ENCODE results near the gene AKT2. TPM values are rescaled to one million over a fixed set of nuclear protein-coding genes. Genes with fewer than 3 reads are reported as not detected.
A peak's percentile ranks its signal among the peaks of the same experiment; 100 is the strongest.

AKT2 gene
- total RNA-seq, 1 experiment from 2014 or later: 223 TPM

DNA sequence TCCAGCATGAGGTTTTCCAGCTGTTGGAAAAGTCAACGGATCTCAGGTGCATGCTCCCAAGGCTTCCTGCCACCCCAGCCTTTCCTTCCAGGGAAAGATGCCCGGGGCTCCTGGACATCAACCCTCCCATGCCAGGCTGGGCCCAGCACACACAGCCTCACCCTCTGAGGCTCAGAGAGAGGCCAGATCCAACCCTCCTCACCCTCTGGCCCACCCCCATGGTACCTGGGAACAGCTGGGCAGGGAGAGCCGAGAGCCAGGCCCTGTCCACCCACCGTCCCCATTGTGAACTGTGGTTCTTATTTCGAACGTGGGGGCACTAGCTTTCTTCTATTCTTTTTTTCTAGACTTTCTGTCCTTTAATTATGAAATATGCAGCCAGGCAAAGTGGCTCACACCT is 48.8 kb downstream of the AKT2 start:
- no peak for DNase-seq (ENCODE audit: low spot score)

DNA sequence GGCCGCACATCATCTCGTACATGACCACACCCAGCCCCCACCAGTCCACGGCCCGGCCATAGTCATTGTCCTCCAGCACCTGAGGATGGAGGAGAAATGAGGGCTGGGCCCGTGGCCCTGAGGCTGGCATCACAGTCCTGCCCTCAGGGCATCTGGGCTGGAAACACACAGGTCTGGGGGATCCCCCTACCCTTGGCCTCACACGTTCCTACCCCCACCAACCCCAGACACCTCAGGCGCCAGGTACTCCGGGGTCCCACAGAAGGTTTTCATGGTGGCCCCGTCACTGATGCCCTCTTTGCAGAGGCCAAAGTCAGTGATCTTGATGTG is 49.2 kb downstream of the AKT2 start:
- DNase-seq (ENCODE audit: low spot score): no peak

DNA sequence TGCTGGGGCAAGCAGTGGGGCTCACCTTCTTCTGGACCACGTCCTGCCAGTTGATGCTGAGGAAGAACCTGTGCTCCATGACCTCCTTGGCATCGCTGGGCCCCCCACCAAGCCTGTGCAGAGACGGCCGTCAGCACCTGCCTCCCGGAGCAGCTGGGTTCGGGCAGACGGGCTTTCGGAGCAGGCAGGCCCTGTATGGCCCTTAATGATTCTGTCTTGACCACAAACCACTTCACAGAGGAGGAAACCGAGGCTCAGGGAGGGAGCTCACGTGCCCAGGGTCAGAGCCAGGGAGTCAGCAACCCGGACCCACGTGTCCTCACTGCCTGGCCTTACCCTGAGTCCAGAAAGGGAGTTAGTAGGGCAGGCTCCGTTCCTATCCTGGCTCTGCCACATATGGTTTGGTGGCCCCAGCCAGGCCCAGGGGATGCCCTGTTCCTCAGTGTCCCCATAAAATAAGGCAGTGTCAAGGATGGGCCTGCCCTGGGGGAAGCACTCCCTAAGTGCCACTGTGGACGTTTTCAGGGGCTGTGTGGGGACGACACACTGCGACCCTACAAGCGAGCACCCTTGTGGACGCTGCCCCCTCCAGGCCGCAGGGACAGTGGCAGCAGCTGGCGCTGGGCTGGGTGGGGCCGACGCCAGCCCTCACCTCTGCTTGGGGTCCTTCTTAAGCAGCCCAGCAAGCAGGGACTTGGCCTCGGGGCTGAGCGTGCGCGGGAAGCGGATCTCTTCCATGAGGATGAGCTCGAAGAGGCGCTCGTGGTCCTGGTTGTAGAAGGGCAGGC is 49.7 kb downstream of the AKT2 start:
- no peak for DNase-seq (ENCODE audit: low spot score)

DNA sequence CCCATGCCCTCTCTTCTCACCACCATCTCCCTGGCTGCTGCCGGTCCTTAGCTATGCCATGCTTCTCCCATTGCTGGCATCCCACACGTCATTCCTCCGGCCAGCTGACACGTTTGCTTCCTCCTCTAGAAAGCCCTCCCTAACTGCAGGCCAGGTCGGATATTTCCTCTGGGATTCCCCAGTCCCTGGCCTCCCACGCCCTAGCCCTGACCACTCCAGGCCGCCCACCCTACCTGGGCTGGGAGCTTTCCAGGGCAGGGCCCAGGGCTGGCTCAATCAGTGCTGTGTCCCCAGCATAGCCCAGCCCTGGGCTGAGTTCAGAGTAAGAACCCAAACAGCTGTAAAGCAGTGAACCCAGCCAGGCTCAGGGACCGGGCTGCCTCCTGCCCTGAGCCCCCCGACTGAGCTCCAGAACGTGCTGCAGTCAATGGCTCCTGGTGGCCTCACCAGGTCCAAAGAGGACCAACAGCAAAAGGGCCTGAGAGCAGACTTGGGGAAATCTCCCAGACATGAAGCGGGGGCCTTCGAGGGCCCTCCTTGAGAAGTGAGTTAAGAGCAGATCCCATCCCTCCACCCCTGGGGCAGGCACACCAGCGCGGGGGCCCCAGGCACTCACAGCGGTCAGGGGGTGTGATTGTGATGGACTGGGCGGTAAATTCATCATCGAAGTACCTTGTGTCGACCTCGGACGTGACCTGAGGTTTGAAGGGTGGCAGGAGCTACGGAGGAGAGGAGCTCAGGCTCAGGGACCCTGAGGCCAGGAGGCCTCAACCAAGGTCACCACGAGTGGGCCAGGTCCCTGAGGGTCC is 50.5 kb downstream of the AKT2 start:
- no peak for DNase-seq (ENCODE audit: low spot score)

DNA sequence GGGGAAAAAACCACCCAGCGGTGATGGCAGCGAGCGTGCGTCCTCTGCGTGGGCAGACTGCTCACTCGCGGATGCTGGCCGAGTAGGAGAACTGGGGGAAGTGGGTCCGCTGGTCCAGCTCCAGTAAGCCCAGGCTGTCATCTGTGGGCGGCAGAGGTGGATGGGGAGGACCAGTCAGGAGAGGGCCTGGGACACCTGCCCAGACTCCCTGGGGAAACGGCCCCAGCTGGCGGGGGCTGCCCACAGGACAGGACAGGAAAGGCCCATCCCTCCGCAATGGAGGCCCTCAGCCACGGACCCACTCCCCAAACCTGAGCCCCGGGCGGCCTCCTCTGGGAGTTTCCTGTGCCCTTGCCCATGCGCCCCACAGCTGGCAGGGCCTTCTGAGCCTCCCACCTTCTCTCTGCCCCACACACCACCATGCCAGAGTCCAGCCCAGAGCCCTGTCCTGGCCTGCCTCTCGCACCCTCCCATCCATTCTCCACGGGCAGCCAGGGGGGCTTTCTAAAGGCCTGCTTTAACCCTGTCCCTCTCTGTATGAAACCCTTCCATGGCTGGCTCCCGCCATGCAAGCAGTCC is 51.2 kb downstream of the AKT2 start:
- DNase-seq (ENCODE audit: low spot score): no peak

DNA sequence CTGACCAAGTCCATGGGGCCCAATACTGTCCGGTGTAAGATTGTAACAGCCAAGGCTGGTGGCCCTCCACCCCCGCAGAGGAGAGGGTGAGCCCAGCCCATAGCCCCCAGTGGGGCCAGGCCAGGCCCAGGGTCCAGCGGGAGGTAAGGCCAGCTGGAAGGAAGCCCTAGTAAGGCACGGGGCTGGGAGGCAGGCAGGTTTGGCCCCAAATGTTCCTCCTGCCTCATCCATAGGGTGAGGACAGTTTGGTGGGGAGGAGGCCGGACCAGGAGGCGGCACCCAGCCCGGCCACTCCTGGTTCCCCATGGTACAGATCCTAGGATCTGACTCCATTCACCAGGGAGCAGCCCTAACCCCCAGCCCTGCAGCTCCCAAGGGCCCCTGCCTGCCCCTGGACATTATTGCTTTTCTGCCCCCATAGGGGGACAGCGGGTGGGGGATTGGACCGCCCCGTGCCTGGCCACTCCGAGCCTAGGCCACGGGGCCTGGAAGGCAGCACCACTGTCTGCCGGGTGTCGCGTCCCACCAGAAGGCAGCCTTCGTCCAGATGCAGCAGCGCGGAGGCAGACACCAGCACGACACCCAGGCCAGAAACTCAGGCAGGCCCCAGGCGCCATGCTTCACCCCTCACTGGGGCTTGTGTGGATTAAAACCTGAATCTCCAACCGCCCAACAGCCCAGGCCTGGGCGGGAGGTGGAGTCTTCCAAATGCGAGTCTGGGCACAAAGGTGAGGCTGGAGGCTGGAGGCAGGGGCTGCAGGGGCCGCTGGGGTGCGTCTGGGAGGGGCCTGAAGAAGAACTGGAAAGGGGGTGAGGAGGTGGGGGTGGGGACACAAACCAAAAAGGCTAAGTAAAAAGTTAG is 52.0 kb downstream of the AKT2 start:
- DNase-seq (ENCODE audit: low spot score): no peak

DNA sequence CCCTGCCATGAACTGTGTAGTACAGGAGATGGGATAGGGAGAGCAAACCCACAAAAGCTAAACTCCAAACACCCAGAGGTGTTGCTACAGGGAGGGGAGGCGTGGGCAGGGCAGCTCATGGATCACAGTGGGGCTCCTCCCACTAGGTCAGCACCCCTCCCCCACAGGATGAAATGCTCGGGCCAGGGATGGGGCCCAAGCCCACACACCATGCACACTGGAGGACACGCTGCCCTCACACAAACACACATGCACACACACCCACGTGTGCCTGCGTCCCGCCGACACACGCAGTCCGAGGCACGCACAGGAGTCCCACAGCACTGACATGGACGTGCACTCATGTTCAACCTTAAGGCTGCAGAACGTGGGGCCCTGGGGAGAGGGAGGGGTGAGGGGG is 52.7 kb downstream of the AKT2 start:
- no peak for DNase-seq (ENCODE audit: low spot score)

DNA sequence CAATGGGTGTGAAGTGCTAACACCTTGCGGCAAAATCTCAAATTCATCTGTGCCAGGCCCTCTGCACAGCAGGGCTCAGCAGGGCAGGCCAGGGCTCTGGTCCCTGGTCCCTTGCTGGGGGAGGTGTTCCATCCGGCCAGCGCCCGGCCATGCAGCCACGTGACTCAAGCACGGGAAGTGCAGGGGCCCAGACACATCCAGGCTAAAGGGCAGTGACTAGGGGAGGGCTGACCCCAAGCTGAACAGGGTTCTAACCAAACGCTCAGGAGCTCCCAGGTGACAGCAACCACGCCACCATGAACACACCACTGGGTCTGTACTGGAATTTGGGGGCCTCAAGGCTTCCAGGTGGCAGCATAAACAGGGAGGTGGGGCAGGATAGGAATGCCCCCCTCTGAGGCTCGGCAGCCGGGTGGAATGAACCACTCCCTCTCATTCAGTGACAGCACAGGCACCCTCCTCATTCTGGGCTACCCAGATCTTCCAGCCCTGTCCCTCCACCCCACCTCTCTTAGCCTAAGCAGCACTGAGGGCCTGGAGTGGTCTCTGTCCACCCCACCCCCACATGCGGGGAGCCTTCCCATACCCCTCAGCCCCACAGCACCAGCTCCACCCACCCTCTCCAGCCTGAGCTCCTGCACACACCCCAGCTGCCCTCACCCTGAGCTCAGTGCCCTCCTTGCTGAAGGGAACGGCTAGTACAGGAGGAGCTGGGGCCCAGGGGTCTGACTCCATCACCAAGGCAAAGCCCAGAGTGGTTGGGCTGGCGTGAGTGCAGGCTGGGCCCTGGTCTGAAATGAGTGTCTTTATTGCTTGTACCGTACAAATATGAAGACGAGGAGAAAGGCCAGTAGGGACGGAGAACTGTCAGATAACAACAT is 53.4 kb downstream of the AKT2 start:
- no peak for DNase-seq (ENCODE audit: low spot score)

DNA sequence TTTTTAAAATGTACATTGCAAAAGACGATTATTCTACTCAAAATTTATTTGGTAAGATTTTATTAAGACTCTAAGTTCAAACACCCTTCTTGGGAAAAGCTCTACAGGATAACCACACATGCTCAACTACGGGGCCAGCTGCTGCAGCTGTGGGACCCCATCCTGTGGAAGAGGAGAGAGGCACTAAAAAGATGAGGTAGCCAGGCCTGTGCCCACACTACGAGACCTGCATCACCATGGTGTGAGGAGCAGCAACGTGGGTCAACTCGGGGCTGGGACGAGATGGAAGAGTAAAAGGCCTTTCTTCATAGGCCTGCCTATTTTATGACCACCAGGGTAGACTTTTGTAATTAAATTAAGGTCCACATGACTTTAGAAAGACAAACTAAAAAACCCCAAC is 54.1 kb downstream of the AKT2 start:
- DNase-seq (ENCODE audit: low spot score): no peak

DNA sequence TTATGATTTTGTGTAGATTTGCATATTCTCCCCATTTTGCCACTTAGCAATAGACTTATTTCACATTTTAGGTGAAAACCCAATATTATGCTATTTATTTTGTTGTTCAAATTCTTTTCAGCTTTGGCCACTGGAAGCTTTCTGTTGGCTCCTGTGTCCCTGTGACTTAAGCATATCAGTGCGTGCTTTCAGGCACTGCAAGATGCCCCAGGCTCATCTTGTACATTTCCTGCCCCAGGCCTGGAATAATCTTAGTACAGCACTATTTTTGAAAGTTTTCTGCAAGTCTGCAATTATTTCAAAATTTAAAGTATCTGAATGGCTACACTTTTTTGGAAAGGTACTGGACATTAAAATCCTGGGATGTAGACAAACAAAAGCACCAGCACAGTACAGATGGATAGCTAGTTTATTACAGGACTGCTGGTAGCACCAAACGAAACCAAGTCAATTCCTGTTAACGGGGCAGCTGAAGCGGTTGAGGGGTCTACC is 55.2 kb downstream of the AKT2 start:
- DNase-seq (ENCODE audit: low spot score): no peak

DNA sequence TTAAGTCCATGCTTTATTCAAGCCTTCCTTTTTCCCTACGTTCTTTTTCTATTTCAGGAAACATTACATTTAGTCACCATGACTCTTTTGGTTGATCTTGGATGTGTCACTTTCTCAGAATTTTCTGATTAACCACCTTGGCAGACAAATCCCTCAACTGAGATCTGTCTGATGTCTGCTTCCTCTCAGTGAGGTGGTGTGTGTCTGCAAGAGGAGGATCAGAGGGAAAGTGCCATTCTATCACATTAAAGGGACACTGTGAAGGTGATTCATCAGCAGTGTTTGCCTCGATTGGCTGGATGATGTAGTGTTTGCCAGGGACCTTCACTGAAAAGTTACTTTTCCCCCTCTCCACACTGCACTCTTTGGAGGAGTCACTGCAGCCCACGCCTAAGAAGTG is 55.7 kb downstream of the AKT2 start:
- DNase-seq (ENCODE audit: low spot score): no peak

DNA sequence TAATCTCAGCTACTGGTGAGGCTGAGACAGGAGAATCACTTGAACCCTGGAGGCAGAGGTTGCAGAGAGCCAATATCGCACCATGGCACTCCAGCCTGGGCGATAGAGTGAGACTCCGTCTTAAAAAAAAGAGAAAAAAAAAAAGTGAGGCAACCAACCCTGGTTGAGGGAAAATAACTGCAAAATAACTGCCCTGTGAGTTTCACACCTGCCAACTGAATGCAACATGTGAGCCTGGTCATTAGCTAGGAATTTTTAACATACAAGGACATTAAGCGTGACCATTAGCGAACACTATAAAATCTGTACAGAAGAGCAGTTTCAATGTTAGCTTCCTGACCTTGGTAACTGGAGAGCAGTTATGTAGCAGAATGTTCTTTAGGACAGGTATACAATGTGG is 56.3 kb downstream of the AKT2 start:
- DNase-seq (ENCODE audit: low spot score): no peak

DNA sequence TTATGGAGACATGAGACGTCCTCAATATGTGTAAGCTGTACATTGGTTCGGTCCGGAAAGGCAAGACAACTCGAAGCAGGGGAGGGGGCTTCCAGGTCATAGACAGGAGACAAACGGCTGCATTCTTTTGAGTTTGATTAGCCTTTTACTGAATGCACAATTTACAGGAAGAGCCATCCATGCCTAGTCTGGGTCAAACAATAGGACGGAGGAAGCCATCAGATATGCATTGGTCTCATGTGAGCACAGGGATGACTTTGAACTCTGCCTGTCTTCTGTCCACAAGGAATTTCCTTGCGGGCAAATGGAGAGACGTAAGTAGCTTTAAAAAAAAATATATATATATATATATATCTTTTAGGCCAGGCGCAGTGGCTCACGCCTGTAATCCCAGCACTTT is 56.8 kb downstream of the AKT2 start:
- no peak for DNase-seq (ENCODE audit: low spot score)

DNA sequence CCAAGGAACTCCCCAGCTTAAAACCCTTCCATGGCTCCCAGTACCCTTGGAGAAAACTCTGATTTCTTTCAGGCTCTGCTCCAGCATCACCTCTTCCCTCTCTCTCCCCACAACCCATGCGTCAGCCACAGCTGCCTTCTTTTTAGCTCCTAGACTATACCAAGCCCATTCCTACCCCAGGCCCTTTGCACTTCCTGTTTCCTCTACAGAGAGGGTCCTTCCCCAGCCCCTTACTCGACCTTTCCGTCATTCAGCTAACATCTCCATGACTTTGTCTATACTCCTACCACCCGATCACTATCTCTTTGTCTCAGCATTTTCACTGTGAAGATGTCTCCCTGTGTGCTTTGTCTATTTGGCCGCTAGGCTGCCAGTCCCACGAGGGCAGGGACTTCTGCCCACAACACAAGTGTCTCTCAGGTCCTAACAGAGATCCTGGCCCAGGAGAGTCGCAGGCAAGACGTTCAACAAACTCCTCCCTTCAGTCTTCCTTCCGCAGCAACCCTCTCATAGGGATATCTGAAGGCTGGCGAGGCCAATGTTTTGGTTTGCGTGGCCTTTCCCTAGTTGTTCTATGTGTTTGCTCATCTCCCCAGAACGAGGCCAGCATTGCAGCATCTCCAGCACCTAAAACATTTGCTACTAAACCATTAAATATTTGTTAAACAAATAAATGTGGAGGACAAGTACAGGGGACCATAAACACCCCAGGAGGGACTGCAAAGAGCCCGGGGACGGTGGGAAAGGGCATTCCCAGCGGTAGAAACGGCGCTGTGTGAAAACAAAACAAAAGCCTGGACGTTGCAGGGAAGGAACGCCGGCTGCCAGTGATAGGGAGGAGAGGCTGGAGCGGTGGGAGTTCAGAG is 59.5 kb downstream of the AKT2 start:
- DNase-seq (ENCODE audit: low spot score): no peak

DNA sequence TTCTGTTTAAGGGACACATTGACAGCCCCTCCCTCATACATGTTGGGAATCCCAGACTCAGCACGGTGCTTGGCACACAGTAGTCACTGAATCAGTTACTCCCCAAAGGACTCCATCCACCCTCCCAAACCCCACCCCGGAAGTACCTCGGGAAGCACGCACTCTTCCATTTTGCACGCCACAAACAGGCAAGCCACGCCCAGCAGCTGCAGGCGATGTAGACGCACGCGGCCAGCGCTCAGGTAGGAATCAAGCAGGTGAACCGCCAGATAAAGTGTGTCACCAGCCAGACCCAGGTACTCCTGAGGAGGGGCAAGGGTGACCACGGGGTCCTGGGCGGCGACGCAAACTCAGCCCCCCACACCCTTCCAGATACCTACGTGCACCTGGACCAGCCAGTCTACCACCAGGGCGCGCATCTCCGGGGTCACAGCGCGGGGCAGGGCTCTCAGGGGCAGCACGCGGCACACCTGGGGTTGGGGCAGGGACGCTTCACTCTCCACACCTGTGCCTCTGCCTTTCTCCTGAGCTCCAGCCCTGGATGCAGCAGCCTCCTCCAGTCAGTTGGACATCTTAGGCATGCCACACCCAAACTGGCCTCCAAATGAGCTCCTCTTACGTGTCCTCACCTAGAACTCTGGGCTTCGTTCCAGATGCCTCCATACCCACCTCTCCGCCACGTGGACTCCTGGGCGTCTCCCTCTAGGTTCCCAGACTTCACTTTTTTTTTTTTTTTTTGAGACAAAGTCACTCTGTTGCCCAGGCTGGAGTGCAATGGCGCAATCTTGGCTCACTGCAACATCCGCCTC is 60.6 kb downstream of the AKT2 start:
- peak; percentile 43 for DNase-seq (ENCODE audit: low spot score)

DNA sequence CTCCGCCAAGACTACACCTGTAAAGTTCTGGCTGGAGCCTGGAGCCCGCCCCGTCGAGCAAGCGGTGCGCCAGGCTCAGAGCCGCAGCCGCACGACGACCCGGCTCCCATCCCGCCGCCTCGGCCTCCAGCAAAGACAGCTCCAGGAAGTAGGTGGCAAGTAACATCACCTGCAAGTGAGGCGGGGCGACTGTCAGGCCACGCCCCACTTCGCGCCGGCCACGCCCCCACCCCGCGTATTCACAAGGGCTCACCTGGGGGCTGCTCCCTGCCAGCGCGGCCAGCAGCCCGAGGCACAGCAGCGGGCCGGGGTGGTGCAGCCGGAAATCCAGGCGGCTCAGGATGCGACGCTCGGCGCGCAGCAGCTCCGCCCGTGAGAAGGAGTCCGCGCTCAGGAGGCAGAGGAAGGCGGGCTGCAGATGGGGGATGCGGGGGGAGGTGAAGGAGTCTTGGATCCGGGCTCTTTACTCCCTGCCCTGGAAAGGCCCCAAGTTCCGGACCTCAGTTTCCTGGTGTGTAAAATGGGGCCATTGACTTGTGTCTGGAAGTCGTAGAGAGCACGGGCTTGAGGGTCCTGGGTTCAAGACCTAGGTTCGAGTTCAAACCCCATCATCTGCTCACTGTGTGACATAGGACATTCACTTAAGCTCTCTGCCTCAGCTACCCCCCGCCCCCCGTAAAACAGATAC is 61.9 kb downstream of the AKT2 start:
- peak; percentile 86 for DNase-seq (ENCODE audit: low spot score)

DNA sequence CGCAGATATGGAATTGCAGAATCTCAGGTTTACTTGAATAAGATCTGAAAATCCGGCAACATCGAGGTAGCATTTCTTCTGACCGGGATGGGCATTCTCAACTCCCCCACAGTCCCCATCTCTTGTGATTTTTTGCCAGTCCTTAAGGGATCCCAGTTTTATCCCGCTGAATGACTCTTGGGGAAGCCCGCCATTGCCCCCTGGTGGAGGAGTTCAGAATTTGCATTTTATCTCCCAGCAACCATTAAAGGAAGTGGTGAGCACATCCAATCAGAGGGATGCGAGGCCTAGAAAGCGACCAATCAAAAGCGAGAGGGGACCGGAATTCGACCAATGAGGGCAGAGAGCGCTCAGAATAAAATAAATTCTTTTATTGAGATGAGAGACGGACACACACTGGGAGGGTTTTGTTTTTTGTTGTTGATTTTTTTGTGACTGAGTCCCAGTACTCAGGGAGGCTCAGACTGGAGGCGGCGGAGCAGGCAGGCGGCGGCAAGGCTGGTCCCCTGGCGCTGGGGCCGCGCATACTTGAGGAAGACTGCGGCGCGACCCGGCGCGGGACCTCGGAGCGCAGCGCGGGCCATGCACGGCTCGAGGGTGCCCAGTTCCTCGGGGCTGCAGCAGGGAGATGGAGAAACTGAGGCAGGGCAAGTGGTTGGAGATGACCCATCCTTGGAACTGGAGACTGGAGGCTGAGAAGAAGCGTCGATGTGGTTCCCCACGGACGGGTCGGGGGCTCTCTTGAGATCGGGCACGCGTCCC is 63.1 kb downstream of the AKT2 start:
- peak; percentile 99 for DNase-seq (ENCODE audit: low spot score)

DNA sequence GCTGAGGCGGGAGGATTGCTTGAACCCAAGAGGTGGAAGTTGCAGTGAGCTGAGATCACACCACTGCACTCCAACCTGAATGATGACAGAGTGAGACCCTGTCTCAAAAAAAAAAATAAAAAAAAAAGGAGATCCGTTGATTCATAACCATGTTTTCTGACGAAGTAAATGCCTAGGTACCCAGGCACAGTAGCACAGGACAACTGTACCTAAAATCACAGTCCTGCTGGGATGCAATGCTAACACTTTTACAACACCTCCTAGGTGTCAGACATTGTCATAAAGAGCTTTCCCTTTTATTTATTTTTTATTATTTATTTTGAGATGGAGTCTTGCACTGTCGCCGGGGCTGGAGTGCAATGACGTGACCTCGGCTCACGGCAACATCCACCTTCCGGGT is 64.5 kb downstream of the AKT2 start:
- DNase-seq (ENCODE audit: low spot score): no peak
